ENCODE measurements around the gene FOXP2. TPM values are rescaled to one million over a fixed set of nuclear protein-coding genes. Genes with fewer than 3 reads are reported as not detected.

Gene FOXP2
- total RNA-seq, 1 donor: 5.8 TPM

DNA sequence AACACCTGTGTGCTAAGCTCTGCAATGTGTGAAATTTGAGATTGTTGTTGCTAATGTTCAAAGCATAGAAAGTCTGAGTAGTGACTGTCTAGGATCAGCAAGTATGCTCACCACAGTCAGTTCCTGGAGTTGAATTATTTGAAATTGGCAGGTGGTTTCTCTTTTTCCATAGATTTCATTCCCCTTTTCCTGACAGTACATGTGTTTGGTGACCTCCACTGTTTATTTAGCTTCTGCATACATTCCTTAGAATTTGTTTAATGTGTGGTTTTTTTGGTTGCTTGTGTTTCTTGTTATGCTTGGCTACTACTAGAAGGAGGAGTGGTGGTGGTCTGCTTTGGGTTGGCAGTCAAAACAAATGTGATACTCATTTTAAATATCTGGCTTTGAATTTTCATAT is 52.3 kb downstream of the FOXP2 start:
- DNase-seq (ENCODE audit: insufficient read length, low spot score, missing footprints): no peak

DNA sequence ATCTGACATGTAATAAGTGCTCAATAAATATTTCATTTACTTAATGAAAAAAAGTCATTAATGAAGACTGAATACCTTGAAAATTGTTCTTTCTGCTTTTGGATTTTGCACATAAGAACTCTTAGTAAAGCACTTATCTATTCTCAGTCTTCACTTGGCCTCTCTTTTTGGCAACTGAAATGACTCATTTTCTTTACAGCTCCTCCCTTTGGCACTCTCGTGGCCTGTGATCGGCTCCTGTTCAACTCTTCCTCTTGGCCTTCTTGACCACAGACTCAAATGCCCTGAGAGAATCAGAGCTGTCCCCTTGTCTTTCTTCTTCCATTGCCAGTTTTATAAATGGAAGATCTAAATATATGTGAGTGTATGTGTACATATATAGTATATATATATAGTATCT is 54.2 kb downstream of the FOXP2 start:
- Histone ChIP-seq H3K27me3 (ENCODE audit: insufficient read depth, low read length) (no peaks in the 10 kb centered on the region), H3K4me1 (ENCODE audit: insufficient read depth, low read length) (no peaks in the 10 kb centered on the region), H3K4me3 (ENCODE audit: insufficient read depth, low read length) (no peak overlapping the region), H2AFZ (ENCODE audit: low read length) (no peak overlapping the region), H3K36me3 (ENCODE audit: insufficient read depth, low read length) (no peaks in the 10 kb centered on the region), H3K9me3 (ENCODE audit: low read depth, low read length) (no peaks in the 10 kb centered on the region), H3K79me2 (ENCODE audit: insufficient read depth, low read length) (no peaks in the 10 kb centered on the region), H4K20me1 (ENCODE audit: insufficient read depth, low read length) (no peaks in the 10 kb centered on the region), H3K4me2 (ENCODE audit: insufficient read depth, low read length) (no peak overlapping the region), H3K27ac (ENCODE audit: low read depth, low read length) (no peak overlapping the region)
- DNase-seq (ENCODE audit: insufficient read length, low spot score, missing footprints): no peak
- TF ChIP-seq, protein P1, sequence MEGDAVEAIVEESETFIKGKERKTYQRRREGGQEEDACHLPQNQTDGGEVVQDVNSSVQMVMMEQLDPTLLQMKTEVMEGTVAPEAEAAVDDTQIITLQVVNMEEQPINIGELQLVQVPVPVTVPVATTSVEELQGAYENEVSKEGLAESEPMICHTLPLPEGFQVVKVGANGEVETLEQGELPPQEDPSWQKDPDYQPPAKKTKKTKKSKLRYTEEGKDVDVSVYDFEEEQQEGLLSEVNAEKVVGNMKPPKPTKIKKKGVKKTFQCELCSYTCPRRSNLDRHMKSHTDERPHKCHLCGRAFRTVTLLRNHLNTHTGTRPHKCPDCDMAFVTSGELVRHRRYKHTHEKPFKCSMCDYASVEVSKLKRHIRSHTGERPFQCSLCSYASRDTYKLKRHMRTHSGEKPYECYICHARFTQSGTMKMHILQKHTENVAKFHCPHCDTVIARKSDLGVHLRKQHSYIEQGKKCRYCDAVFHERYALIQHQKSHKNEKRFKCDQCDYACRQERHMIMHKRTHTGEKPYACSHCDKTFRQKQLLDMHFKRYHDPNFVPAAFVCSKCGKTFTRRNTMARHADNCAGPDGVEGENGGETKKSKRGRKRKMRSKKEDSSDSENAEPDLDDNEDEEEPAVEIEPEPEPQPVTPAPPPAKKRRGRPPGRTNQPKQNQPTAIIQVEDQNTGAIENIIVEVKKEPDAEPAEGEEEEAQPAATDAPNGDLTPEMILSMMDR (IDR thresholded peaks at IDR 0.05; ENCODE audit: extremely low read depth, low read depth, low read length): no peak

More for the DNA sequence above, 52.3 kb downstream of the FOXP2 start:
- H2AFZ ChIP-seq (ENCODE audit: low read length): no peak overlapping the region
- no peak overlapping the region for H3K27ac ChIP-seq (ENCODE audit: low read depth, low read length)
- TF ChIP-seq, protein P1 (IDR thresholded peaks at IDR 0.05; ENCODE audit: extremely low read depth, low read depth, low read length): no peak
- H3K4me1 ChIP-seq (ENCODE audit: insufficient read depth, low read length): no peaks in the 10 kb centered on the region
- H4K20me1 ChIP-seq (ENCODE audit: insufficient read depth, low read length): no peaks in the 10 kb centered on the region
- no peak overlapping the region for H3K4me3 ChIP-seq (ENCODE audit: insufficient read depth, low read length)
- H3K9me3 ChIP-seq (ENCODE audit: low read depth, low read length): no peaks in the 10 kb centered on the region
- H3K4me2 ChIP-seq (ENCODE audit: insufficient read depth, low read length): no peak overlapping the region
- no peaks in the 10 kb centered on the region for H3K36me3 ChIP-seq (ENCODE audit: insufficient read depth, low read length)
- H3K27me3 ChIP-seq (ENCODE audit: insufficient read depth, low read length): no peaks in the 10 kb centered on the region
- no peaks in the 10 kb centered on the region for H3K79me2 ChIP-seq (ENCODE audit: insufficient read depth, low read length)

DNA sequence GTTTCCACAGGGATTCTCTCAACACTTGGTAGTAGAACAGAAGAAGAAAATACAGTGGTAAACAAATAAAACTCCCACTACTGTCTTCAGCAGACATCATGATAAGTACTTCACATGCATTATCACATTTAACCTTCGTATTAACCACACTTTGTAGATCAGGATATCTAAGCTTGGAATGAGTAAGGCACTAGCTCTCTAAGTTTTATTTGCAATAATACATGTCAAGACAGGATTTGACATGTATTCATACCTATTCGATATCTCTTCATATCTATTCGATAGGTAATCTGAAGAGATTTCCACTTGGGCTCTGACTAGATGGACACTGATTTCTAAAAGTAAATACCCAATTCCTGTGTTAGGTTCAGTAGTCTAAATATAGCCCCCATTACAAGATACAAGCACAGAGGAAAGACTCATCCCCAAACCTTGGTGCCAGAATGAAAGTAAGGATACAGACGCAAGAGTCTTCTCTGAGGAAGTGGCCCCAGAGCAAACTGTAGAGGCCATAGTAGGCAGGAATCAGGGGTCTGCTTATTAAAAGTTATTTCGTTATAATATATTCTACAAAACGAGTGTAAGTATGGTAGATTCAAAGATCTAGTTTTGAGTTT is 58.4 kb downstream of the FOXP2 start:
- Histone ChIP-seq H3K36me3 (ENCODE audit: insufficient read depth, low read length) (no peaks in the 10 kb centered on the region), H2AFZ (ENCODE audit: low read length) (no peak overlapping the region), H3K27ac (ENCODE audit: low read depth, low read length) (no peak overlapping the region), H3K4me2 (ENCODE audit: insufficient read depth, low read length) (no peak overlapping the region), H3K9me3 (ENCODE audit: low read depth, low read length) (no peaks in the 10 kb centered on the region), H3K4me1 (ENCODE audit: insufficient read depth, low read length) (no peaks in the 10 kb centered on the region), H3K79me2 (ENCODE audit: insufficient read depth, low read length) (no peaks in the 10 kb centered on the region), H3K27me3 (ENCODE audit: insufficient read depth, low read length) (no peaks in the 10 kb centered on the region), H4K20me1 (ENCODE audit: insufficient read depth, low read length) (no peaks in the 10 kb centered on the region), H3K4me3 (ENCODE audit: insufficient read depth, low read length) (no peak overlapping the region)
- TF ChIP-seq, protein P1 (IDR thresholded peaks at IDR 0.05; ENCODE audit: extremely low read depth, low read depth, low read length): no peak
- DNase-seq (ENCODE audit: insufficient read length, low spot score, missing footprints): no peak

DNA sequence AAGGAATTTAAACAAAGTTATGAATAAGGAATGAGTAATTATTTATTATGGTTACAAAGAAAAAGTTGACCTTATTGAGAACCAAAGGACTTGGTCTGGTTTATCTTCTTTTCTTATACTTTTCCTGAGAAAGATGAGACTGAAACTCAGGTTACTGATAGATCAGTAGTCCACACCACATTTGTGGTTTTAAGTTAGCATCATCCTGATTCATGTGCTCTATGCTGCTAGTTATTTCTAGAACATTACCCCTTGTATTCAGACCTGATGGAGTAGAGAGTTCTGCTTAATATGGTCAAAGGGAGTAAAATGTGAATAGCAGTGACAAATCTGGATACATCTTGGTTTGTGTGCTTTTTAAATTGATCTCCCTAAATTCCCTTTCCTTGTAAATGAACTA is 63.8 kb downstream of the FOXP2 start:
- no peaks in the 10 kb centered on the region for H3K79me2 ChIP-seq (ENCODE audit: insufficient read depth, low read length)
- DNase-seq (ENCODE audit: insufficient read length, low spot score, missing footprints): no peak
- H3K27me3 ChIP-seq (ENCODE audit: insufficient read depth, low read length): no peaks in the 10 kb centered on the region
- H3K4me1 ChIP-seq (ENCODE audit: insufficient read depth, low read length): no peaks in the 10 kb centered on the region
- no peak overlapping the region for H2AFZ ChIP-seq (ENCODE audit: low read length)
- no peak overlapping the region for H3K4me2 ChIP-seq (ENCODE audit: insufficient read depth, low read length)
- TF ChIP-seq, protein P1 (IDR thresholded peaks at IDR 0.05; ENCODE audit: extremely low read depth, low read depth, low read length): no peak
- H3K27ac ChIP-seq (ENCODE audit: low read depth, low read length): no peak overlapping the region
- no peak overlapping the region for H3K4me3 ChIP-seq (ENCODE audit: insufficient read depth, low read length)
- no peaks in the 10 kb centered on the region for H3K36me3 ChIP-seq (ENCODE audit: insufficient read depth, low read length)
- H3K9me3 ChIP-seq (ENCODE audit: low read depth, low read length): no peaks in the 10 kb centered on the region
- H4K20me1 ChIP-seq (ENCODE audit: insufficient read depth, low read length): no peaks in the 10 kb centered on the region
